Stimulated activated CD8-positive, alpha-beta memory T cell treated with anti-CD3 and anti-CD28 coated beads, Interleukin-2, amount 100 ng/mL, for 1 hour (primary cell): ENCODE results near the gene ARRB2.

Experiments used
- DNase-seq, 2 donors: peaks; one replicate each; pipeline ENCODE4 v3.0.0-alpha.2; 2020; ENCODE audit warnings: low read depth in 2 of 2

Gene ARRB2

GRCh38 chr17:4753392-4753791 lies 43.0 kb downstream of the ARRB2 start:
- DNase-seq = no peak

- DNase-seq = no peak
These were observed 49.4 kb downstream of the ARRB2 start for GRCh38 chr17:4759776-4760236.

- DNase-seq = no peak
These were observed 54.2 kb downstream of the ARRB2 start for GRCh38 chr17:4764595-4764994.

GRCh38 chr17:4766201-4766600 lies 55.8 kb downstream of the ARRB2 start:
- no peak for DNase-seq

GRCh38 chr17:4766723-4767122 lies 56.3 kb downstream of the ARRB2 start:
- no peak for DNase-seq

- DNase-seq = no peak
These were observed 57.9 kb downstream of the ARRB2 start for GRCh38 chr17:4768298-4768697.

GRCh38 chr17:4769628-4770027 lies 59.2 kb downstream of the ARRB2 start:
- no peak for DNase-seq
